PC-3 (cell line): Measurements from ENCODE around the gene JMJD6.

ENCODE experiments used
- EZH2 ChIP-seq: fragments of 300-600 bp; sonication (generic); IDR thresholded peaks from one replicate; pipeline ENCODE4 v1.6.1; 2017; ENCODE audit warnings: antibody characterized with exemption, mild to moderate bottlenecking, low read length; ENCODE audit not compliant: unreplicated experiment
- EZH2phosphoT487 ChIP-seq: fragments of 300-600 bp; sonication (generic); IDR thresholded peaks from 2 replicates; pipeline ENCODE4 v1.6.1; 2018; ENCODE audit warnings: mild to moderate bottlenecking, antibody characterized with exemption, low read length, borderline replicate concordance
- TF ChIP-seq, protein P1 (sequence below): fragments of 300-600 bp; sonication (generic); conservative IDR thresholded peaks from 2 replicates; pipeline ENCODE4 v1.5.1; 2017; ENCODE audit warnings: antibody characterized with exemption, low read depth, mild to moderate bottlenecking, low read length

DNA sequence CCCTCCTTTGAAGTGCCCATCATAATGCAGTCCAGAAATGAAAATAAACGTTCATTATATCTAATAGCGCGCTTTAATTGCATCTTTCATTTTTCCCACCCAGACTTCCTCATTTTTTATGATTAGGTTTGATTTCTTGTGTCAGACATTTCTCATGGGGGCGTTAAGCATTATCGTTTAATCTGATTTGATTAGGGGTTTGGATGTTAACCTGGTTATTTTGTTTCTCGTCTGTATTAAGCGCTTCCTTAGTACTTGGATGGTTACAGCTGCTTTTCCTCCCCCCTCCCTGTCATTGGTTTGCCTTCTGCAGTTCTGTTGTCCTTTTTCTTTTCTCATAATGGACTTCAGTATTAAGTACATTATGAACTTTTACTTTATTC lies 12.1 kb upstream of the JMJD6 start:
- TF ChIP-seq, protein P1, sequence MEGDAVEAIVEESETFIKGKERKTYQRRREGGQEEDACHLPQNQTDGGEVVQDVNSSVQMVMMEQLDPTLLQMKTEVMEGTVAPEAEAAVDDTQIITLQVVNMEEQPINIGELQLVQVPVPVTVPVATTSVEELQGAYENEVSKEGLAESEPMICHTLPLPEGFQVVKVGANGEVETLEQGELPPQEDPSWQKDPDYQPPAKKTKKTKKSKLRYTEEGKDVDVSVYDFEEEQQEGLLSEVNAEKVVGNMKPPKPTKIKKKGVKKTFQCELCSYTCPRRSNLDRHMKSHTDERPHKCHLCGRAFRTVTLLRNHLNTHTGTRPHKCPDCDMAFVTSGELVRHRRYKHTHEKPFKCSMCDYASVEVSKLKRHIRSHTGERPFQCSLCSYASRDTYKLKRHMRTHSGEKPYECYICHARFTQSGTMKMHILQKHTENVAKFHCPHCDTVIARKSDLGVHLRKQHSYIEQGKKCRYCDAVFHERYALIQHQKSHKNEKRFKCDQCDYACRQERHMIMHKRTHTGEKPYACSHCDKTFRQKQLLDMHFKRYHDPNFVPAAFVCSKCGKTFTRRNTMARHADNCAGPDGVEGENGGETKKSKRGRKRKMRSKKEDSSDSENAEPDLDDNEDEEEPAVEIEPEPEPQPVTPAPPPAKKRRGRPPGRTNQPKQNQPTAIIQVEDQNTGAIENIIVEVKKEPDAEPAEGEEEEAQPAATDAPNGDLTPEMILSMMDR = no peak
- TF ChIP-seq EZH2 (no peak), EZH2phosphoT487 (no peak)
